ENCODE data around the gene ACSS1. TPM values are rescaled to one million over a fixed set of nuclear protein-coding genes. Genes with fewer than 3 reads are reported as not detected.

ACSS1 gene
- total RNA-seq, 1 donor from 2014 or later: 19.5 TPM

DNA sequence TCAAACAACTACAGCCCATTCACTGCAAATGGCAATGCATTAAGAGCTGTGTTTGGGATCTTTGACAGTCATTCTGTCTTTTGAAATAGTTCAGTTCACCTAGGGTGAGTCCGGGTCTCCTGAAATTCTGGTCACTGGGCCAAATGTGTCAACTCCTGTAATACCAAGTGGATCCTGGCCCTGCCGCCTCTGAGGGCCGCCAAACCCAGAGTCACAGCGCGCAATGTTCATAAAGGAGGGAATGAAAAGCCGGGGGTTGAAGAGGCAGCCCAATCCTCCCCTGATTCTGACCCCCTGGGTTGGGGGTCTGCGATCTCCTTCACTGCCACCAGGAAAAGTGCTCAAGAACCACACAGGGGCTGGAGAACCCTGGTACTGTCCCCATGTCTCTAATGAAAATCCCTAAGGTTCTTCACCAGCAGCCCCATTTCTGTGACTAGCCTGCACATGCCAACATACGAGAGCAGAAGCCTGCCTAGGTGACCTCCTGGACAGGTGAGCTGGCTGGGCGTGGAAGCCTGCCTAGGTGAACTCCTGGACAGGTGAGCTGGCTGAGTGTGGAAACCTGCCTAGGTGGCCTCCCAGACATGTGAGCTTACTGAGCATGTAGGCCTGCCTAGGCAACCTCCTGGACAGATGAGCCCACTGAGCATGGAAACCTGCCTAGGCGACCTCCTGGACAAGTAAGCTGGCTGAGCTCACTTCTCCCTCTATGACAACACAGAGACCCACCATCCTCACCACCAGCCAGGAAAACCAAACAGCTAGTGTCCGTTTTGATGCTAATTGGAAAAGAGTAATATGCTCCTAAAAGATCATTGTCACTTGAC, 49.3 kb downstream of the ACSS1 start:
- H3K27ac ChIP-seq: no peak overlapping the region
- DNase-seq (ENCODE audit: low spot score in 2 of 2): peak in 1 of 2 donors; percentile 60
- peaks cover 60 to 87% of the 10 kb centered on the region in 2 donors for H3K36me3 ChIP-seq

DNA sequence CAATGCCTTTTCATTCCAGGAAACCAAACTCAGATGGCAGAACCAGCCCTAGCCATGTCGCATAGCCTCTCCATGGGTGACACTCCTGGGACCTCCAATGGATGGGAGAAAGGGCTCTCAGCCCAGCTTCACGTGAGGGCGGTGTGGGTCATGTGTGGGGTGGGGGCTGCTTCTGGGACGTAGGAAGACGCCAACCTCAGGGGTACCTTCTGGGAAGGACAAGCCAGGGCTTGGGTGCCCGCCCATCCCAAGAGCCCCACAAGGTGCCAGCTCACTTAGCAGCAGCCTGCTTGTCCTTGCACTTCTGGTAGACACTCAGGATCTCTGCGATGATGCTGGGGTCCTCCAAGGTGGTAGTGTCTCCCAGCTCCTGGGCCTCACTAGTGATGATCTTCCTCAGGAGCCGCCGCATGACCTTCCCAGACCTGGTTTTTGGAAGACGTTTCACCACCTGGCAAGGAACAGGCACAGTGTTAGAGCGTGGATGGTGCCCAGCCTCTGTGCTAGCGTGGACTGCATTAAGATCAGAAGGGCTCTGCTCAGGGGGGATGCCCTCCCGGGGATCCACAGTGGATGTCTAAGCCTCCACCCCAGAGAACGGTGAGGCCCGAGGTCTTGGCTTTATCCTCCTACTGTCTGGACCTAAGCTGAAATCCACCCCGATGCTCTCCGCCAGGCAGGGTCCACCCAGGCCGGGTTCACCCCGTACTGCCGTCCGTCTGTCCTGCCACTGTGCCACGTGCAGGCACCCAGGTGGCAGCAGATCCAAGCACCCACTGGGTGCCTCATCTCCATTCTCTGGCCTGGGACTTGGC, 50.2 kb downstream of the ACSS1 start:
- H3K27me3 ChIP-seq: no peaks in the 10 kb centered on the region
- peaks cover 51 to 78% of the 10 kb centered on the region in 2 donors for H3K36me3 ChIP-seq
- H3K4me3 ChIP-seq: no peak overlapping the region
- no peak overlapping the region for H3K27ac ChIP-seq
- peak in 1 of 2 donors; percentile 61 for DNase-seq (ENCODE audit: low spot score in 2 of 2)
- TF ChIP-seq, protein P1, sequence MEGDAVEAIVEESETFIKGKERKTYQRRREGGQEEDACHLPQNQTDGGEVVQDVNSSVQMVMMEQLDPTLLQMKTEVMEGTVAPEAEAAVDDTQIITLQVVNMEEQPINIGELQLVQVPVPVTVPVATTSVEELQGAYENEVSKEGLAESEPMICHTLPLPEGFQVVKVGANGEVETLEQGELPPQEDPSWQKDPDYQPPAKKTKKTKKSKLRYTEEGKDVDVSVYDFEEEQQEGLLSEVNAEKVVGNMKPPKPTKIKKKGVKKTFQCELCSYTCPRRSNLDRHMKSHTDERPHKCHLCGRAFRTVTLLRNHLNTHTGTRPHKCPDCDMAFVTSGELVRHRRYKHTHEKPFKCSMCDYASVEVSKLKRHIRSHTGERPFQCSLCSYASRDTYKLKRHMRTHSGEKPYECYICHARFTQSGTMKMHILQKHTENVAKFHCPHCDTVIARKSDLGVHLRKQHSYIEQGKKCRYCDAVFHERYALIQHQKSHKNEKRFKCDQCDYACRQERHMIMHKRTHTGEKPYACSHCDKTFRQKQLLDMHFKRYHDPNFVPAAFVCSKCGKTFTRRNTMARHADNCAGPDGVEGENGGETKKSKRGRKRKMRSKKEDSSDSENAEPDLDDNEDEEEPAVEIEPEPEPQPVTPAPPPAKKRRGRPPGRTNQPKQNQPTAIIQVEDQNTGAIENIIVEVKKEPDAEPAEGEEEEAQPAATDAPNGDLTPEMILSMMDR (IDR thresholded peaks at IDR 0.05): no peak
- intact Hi-C loops (cut with DNase I): no loop called here
- H3K9me3 ChIP-seq: no peaks in the 10 kb centered on the region
- H3K4me1 ChIP-seq: no peaks in the 10 kb centered on the region

More for the DNA sequence above, 49.3 kb downstream of the ACSS1 start:
- no peaks in the 10 kb centered on the region for H3K4me1 ChIP-seq
- no peaks in the 10 kb centered on the region for H3K27me3 ChIP-seq
- H3K9me3 ChIP-seq: no peaks in the 10 kb centered on the region
- intact Hi-C loops (cut with DNase I): no loop called here
- TF ChIP-seq, protein P1 (IDR thresholded peaks at IDR 0.05): no peak
- H3K4me3 ChIP-seq: no peak overlapping the region

DNA sequence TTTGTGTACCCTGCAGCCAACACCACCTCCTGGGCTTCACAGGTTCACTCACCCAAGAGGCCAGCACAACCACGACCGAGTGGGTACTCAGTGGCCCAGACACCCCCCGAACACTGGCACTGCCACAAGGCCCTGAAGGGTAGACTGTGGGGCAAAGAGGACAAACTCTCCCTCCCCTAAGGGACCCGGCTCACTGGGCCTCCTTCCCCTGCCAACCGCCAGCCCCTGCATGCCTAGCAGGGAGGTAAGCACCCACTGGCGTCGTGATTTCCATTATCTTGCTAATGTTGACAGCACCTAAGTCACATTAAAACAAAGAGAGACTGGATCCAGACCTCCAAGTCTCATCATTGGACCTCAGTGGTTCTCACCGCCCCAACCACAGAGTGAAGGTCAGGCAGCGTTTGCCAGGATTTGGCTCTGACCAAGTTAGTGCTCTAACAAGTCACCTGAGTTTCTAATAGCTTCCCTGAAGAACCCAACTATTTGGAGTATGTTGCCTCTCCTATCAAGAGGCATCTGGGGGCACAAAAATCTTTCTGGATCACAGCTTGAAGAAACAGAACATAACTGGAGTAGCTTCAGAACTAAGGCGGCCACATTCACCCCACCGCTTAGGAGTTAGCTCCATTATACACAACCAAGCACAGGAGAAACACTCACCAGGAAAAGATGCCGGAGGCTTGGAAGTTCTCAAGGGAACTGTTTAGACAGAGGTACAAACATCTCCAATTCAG, 51.3 kb downstream of the ACSS1 start:
- peaks cover 40 to 67% of the 10 kb centered on the region in 2 donors for H3K36me3 ChIP-seq
- no peak overlapping the region for H3K27ac ChIP-seq
- H3K4me3 ChIP-seq: no peak overlapping the region
- H3K27me3 ChIP-seq: no peaks in the 10 kb centered on the region
- H3K4me1 ChIP-seq: no peaks in the 10 kb centered on the region
- peak in 1 of 2 donors; percentile 47 for DNase-seq (ENCODE audit: low spot score in 2 of 2)
- intact Hi-C loops (cut with DNase I): no loop called here
- TF ChIP-seq, protein P1 (IDR thresholded peaks at IDR 0.05): no peak
- no peaks in the 10 kb centered on the region for H3K9me3 ChIP-seq

DNA sequence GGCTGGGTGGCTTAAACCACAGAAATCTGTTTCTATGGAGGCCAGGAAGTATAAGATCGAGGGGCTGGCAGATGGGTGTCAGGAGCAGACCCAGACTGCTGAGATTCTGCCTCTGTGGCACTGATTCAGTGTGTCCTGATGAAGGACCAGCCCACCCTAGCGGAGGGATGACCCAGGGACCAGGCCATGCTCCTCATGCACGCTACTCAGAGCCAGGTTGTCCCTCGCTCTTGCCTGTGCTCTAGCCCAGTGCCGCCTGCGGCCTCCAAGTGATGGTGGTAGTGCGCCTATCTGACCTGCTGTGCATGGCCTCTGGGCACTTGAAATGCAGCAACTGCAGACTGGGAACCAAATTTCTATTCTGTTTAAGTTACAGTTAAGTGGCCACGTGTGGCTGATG, 52.3 kb downstream of the ACSS1 start:
- H3K4me3 ChIP-seq: no peak overlapping the region
- TF ChIP-seq, protein P1 (IDR thresholded peaks at IDR 0.05): no peak
- intact Hi-C loops (cut with DNase I): no loop called here
- peak in 1 of 2 donors; percentile 24 for DNase-seq (ENCODE audit: low spot score in 2 of 2)
- H3K9me3 ChIP-seq: no peaks in the 10 kb centered on the region
- H3K4me1 ChIP-seq: peaks cover 0 to under 1% of the 10 kb centered on the region in 2 donors
- H3K36me3 ChIP-seq: peaks cover 33 to 58% of the 10 kb centered on the region in 2 donors
- no peak overlapping the region for H3K27ac ChIP-seq
- H3K27me3 ChIP-seq: no peaks in the 10 kb centered on the region

DNA sequence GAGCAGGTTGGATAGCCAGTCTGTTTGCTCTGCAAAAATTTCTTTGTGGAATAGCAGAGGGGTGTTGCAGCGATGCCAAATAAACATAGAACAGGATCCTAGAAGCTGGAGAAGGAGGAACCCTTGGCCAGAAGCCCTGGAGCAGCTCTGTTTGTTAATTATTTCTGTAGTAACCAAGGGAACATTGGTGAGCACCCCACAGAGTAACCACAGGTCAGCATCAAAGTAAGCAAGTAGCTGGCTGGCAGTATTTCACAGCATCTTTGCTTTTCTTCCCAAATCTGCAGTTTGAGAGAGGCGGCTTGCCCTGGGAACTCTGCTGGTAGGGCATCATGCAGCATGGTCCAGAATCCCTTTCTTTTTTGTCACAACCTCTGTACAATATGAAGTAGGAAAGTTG, 52.7 kb downstream of the ACSS1 start:
- peak in 1 of 2 donors; percentile 35 for DNase-seq (ENCODE audit: low spot score in 2 of 2)
- H3K27me3 ChIP-seq: no peaks in the 10 kb centered on the region
- intact Hi-C loops (cut with DNase I): no loop called here
- peaks cover 0 to 2% of the 10 kb centered on the region in 2 donors for H3K4me1 ChIP-seq
- H3K27ac ChIP-seq: no peak overlapping the region
- no peak overlapping the region for H3K4me3 ChIP-seq
- TF ChIP-seq, protein P1 (IDR thresholded peaks at IDR 0.05): no peak
- H3K36me3 ChIP-seq: peaks cover 29 to 54% of the 10 kb centered on the region in 2 donors
- no peaks in the 10 kb centered on the region for H3K9me3 ChIP-seq

All from ascending aorta (tissue), 2 donors.